ENCODE data around the gene CYP4F8. TPM values are rescaled to one million over a fixed set of nuclear protein-coding genes. Genes with fewer than 3 reads are reported as not detected.

Gene CYP4F8
- total and polyA plus RNA-seq, 2 of the 8 experiments (the other 6 are each of a cell fraction or from before 2014, with no cell fraction given) = not detected

GRCh38 chr19:15666883-15667282 lies 51.9 kb downstream of the CYP4F8 start:
- Histone ChIP-seq H3K4ac (replicated peaks; ENCODE audit: insufficient read length, low read depth, low read length) (no peak overlapping the region), H2BK5ac (ENCODE audit: low read depth, low read length) (no peak overlapping the region), H4K91ac (replicated peaks; ENCODE audit: insufficient read length, low read length) (no peak overlapping the region), H3K79me1 (ENCODE audit: low read depth, low read length) (no peaks in the 10 kb centered on the region), H3K4me3 (ENCODE audit: extremely low read depth in 1 of 4, insufficient read depth in 2 of 4, low read depth in 3 of 4, low read length in 4 of 4) (no peak overlapping the region), H3K23me2 (ENCODE audit: low read depth, low read length) (no peaks in the 10 kb centered on the region), H4K5ac (ENCODE audit: insufficient read length, low read depth, low read length) (no peak overlapping the region), H3K4me2 (ENCODE audit: insufficient read depth in 1 of 2, low read depth in 2 of 2, low read length in 2 of 2) (no peak overlapping the region), H3K9ac (replicated peaks in 1 of 4; ENCODE audit: extremely low read depth in 1 of 4, low read depth in 3 of 4, low read length in 3 of 4) (no peak overlapping the region), H4K8ac (ENCODE audit: extremely low read depth, insufficient read depth, low read length) (no peak overlapping the region), H3K4me1 (replicated peaks in 1 of 4; ENCODE audit: control insufficient read depth in 3 of 4, insufficient read depth in 4 of 4, low read length in 3 of 4) (no peaks in the 10 kb centered on the region), H3K23ac (ENCODE audit: insufficient read length) (no peak overlapping the region), H2BK120ac (replicated peaks; ENCODE audit: low read depth, low read length) (no peak overlapping the region), H2BK12ac (ENCODE audit: low read depth, low read length) (no peak overlapping the region), H3K9me3 (ENCODE audit: insufficient read depth in 2 of 2, low read depth in 1 of 2, low read length in 1 of 2) (peaks cover 83 to 87% of the 10 kb centered on the region in 2 experiments), H3K27ac (ENCODE audit: low read depth, low read length) (no peak overlapping the region), H3K27me3 (replicated peaks in 1 of 4; ENCODE audit: control insufficient read depth in 3 of 4, extremely low read depth in 1 of 4, insufficient read depth in 3 of 4, low read length in 3 of 4) (no peaks in the 10 kb centered on the region), H3K79me2 (ENCODE audit: control insufficient read depth in 1 of 2, insufficient read depth in 2 of 2, low read length in 2 of 2) (no peaks in the 10 kb centered on the region), H3K56ac (replicated peaks; ENCODE audit: insufficient read length, low read depth, low read length) (no peak overlapping the region), H2AK5ac (ENCODE audit: low read depth, low read length) (no peak overlapping the region), H2BK20ac (ENCODE audit: low read length) (no peak overlapping the region), H2BK15ac (ENCODE audit: low read length) (no peak overlapping the region), H3K18ac (ENCODE audit: extremely low read depth, low read length) (no peak overlapping the region), H3K14ac (ENCODE audit: insufficient read length) (no peak overlapping the region), H3K36me3 (ENCODE audit: control insufficient read depth in 2 of 4, insufficient read depth in 4 of 4, low read length in 3 of 4) (no peaks in the 10 kb centered on the region; a peak in 1 of 8 replicates), H2AFZ (ENCODE audit: low read length) (no peak overlapping the region), H4K20me1 (replicated peaks in 1 of 2; ENCODE audit: control insufficient read depth in 1 of 2, insufficient read depth in 2 of 2, low read length in 2 of 2) (no peaks in the 10 kb centered on the region)
- TF ChIP-seq POLR2A (IDR thresholded peaks at IDR 0.05; ENCODE audit: control extremely low read depth in 1 of 2, low read depth in 2 of 2, low read length in 2 of 2) = no peak
- TF ChIP-seq RAD21 (IDR thresholded peaks at IDR 0.05 in 1 of 2, conservative IDR thresholded peaks at IDR 0.05 in 1 of 2; ENCODE audit: low read depth in 2 of 2, low read length in 2 of 2) = no peak
- no peak for TF ChIP-seq CTCF (IDR thresholded peaks at IDR 0.05; ENCODE audit: control extremely low read depth in 1 of 3, insufficient read depth in 1 of 3, low read depth in 1 of 3, low read length in 3 of 3)
- FAIRE-seq = no peak
- WGBS, 2 experiments (ENCODE audit: extremely low coverage in 1 of 2, insufficient coverage in 1 of 2, insufficient read length in 1 of 2, insufficient replicate concordance in 2 of 2, low coverage in 1 of 2, low lambda C conversion rate in 2 of 2, missing lambda C conversion rate in 1 of 2) = 66% methylated on average over 4 of the region's 4 CpGs; no CpG with 5 or more reads in 1 of the 2 experiments
- CTCF ChIA-PET (ENCODE audit: partially characterized antibody) = interaction anchor here (1.3 kb wide), 1 partner anchor 11 kb away, joined by 3 read pairs; no protein-coding TSS in a partner anchor
- no peak for DNase-seq (ENCODE audit: low read depth in 1 of 2, low spot score in 2 of 2)
- POLR2A ChIA-PET (ENCODE audit: partially characterized antibody) = no interaction called here
